Midbrain (tissue), 1 donor: ENCODE measurements around the gene LETM1.

ENCODE experiments used
- DNase-seq: peaks from one replicate; lab custom pipeline; 2025; lab: John Stamatoyannopoulos, UW

LETM1 gene

GRCh38 chr4:1795299-1796195, 60.4 kb downstream of the LETM1 start:
- no peak for DNase-seq

GRCh38 chr4:1794809-1795298, 61.1 kb downstream of the LETM1 start:
- no peak for DNase-seq

DNA sequence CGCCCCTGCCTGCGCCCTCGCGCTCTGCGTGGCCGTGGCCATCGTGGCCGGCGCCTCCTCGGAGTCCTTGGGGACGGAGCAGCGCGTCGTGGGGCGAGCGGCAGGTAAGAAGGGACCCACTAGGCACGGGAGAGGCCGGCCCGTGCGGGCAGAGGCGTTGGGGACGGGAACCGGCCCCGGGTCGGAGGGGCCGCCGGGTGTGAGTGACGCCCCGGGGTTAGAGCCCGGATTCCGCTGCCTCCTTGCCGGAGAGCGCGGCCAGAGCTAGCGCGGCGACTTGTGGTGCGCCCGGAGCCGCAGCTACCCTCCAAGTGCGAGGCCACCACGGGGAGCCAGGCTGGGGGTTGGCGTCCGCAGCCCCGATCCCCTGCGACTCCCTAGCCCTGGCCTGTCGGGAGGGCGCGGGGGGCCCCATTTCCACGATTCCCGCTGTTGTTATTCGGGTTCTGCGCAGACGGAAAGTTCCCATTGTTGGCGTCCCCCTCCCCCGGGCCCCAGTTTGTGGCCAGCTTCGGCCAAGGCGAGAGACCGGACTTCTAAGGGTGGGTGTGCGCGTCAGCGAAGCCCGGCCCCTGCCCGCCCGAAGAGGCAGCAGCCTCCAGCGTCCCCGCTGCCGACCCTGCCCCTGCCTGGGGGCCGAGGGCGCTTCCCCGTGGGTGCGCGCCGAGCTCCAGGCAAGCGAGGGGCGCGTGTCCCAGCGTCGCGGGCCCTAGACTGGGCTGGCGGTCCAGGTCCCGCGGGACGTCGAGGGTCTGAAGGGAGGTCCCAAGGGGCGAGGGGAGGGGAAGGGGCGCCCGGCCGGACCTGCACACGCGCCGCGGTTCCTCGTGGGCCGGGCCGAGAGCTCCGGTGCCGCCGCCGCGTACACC, 61.8 kb downstream of the LETM1 start:
- no peak for DNase-seq

DNA sequence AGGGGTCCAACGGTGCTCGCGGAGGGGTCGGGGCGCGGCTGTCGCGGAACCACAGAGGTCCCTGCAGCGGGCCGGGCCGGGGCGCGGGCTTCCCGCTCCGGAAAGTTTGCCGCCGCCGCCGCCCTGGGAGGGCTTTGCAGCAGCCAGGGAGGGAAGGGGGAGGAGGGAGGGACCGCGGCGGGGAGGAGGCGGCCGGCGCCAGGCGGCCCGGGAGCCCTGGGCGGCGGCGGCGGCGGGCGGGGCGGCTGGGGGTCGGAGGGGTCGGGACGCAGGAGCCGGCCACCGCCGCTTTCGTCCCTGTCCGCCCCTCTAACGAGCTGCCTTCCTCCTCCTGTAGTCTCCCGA, 62.5 kb downstream of the LETM1 start:
- no peak for DNase-seq

GRCh38 chr4:1792832-1793495, 63.0 kb downstream of the LETM1 start, which contains the start of gene FGFR3:
TSS of gene FGFR3 (plus strand) at chr4:1793293. CDS start at chr4:1793935, 642 bp downstream.
- peak; percentile 35 for DNase-seq

DNA sequence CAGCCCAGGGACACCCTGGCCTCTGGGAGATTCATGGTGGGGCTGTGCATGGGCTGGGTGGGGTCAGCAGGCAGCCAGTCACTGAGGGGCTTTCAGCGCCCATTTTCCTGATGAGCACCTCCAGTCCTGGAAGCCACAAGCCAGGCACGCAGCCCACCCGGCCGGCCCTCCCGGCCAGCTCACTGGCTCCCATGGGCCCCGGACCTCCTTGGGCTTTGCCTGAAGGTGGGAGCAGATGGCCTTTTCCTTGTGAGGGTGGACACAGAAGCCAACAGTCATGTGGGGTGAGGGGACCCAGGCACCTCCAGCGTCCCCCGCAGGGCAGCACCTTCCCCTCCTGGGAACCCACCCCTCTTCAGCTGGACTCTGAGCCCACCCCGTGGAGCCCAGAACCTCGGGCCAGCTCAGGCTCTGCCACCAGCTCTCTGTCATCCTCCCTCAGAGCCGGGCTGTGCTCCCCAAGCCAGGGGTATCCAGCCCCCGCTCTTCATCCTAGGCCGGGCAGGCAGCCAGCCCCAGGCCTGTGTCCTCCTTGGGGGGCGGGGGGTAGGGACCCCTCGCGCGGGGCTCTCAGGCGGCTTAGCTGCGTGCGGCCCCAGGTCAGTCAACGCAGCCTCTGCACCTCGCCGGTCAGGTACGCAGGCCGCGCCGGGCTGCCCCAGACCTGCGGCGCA, 63.7 kb downstream of the LETM1 start:
- no peak for DNase-seq

DNA sequence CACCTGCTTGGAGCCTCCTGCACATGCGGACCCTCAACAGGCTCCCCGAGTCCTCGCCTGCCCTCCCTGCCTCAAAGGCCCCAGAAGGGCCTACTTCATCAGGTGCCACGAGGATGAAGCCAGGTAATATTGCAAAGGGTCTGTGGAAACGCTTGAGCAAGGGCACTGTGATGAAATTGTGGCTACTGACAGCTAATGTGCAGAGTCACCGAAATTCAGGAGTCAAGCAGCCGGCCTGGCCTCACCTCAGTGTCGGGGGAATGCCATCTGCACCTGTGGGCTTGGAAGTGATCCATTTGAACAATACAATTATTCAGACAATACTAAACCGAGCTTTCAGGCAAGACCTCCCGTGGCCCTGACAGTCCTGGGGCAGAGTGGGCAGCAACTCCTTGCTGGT, 66.0 kb downstream of the LETM1 start:
- no peak for DNase-seq

DNA sequence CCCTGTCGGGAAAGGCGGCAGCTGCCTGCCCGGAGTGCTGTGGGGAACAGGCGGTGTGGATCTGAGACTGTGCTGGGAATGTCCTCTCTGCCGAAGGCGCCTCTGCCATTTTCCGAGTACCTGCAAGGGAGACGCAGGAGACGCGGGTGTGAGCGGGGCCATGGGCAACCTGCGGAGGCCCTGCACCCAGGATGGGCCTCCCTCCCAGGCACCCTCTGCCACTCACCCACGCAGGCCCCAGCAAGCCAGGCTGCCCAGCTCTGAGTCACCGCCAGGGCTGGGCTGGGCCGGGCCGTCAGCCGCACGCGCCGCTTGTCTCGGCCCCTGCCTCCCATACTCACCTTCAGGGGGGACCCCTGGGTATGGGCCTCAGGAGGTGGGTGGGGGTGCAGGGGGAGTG, 66.4 kb downstream of the LETM1 start:
- no peak for DNase-seq

GRCh38 chr4:1788254-1788973, 67.5 kb downstream of the LETM1 start:
- DNase-seq, result no peak

- DNase-seq, result no peak
Measured at GRCh38 chr4:1787411-1788077, 68.4 kb downstream of the LETM1 start.

DNA sequence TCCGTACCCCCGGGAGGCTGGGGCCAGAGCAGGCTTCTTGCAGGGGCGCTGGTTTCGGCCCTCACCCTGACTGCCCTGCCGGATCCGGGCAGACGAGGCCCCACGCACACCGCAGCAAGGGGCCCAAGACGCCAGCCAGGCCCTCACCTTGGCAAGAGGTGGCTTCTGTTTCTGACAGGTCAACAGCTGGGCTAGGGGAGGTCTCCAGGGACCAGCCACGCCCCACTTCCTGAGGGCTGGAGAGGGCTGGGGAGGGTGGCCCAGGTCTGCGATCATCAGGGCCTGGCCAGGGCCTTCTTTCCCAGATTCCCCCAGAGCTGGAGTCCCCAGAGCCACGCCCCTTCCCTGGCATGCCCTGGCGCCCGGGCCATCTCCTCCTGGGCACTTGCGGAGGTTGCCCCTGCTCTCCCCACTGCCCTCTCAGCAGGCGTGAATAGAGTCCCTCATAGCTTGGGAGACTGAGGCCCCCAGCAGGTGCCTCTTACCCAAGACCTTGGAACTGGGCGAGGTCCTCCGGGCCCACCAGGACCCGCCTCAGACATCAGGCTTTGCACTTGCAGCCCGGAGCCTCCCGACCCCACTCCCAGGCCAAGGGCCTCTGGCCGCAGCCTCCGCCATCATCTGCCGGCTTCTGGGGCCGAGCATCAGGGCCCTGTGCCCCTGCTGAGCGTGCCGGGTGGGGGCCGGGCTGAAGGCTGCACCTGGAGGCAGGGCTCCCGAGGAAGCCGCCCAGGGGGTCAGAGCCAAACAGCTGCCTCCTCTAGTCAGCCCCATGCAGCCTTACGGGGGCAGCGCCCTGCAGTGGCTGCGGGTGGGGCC, 69.2 kb downstream of the LETM1 start:
- no peak for DNase-seq

DNA sequence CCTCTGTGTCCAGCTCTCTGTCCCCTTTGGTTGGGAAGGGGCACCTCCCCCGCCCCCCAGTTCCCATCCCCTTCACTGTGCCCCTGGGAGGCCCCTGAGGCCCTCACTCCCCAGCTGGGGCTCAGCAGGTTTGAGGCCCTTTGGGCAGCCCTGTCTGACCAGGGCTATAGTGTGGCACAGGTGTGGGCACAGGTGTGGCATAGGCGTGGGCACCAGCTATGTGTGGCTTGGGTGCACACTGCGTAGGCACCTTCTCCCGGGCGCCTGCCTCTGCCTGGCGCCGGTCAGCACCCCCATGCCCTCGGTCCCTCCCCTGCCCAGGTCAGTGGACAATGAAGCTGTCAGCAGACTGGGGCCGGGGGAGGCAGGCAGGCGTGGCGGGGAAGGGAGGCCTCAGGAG, 70.4 kb downstream of the LETM1 start:
- no peak for DNase-seq

GRCh38 chr4:1784789-1785591, 71.0 kb downstream of the LETM1 start:
- no peak for DNase-seq

DNA sequence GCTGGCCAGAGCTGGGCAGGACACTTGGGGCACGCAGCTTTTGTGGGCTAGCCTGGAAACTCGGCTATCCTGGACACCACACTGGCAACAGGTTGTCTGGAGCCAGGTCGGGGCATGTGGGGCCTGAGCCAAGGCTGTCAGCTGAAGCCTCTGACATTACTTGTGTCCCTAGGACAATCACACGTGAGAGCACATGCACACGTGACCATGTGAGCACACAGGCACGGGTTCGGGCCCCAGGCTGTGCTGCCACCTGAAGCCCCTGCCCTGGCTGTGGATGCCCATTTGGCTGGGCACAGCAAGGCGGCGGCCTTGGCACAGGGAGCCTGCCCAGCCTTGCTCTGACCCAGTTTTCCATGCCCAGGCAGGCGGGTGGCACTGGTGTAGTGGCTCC, 71.6 kb downstream of the LETM1 start:
- DNase-seq, result peak; percentile 18

DNA sequence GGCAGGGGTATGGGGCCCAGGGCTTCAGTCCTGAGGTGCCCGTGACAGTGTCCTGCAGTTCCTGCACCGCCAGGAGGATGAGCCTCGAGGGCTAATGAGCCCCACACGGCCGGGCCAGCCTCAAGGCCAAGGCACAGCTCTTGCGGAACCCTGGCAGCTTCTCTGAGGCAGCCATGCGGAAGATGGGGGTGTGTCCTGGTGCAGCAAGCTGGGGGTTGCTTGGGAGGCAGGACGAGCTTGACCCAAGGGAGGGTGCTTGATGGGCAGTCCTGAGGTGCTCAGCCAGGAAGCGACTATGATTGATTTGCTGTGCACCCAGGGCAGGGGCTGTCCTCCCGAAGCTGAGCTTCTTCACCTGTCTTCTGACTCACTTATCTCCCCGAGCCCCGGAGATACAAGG, 72.0 kb downstream of the LETM1 start:
- DNase-seq, result no peak

- DNase-seq, result no peak
Measured at GRCh38 chr4:1783015-1783414, 72.9 kb downstream of the LETM1 start.

DNA sequence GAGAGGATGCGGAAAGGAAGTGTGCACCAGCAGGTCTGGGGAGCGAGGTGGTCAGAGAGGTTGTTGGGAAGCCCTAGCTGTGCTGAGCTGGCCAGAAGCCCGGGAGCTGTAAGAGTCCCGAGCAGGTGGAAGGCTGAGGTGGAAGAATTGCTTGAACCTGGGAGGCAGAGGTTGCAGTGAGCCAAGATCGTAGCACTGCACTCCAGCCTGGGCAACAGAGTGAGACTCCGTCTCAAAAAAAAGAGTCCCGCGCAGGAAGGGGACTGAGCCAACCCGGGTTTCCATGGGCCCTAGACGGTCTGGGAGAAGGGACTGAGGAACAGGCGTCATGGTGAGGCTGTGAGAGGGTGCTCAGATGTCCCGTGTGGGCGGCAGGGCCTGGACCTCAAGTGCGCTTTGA, 75.5 kb downstream of the LETM1 start:
- DNase-seq, result no peak

- no peak for DNase-seq
Measured at GRCh38 chr4:1779588-1780382, 76.2 kb downstream of the LETM1 start.
